Calu3 (cell line): Measurements from ENCODE around the gene TNIK. TPM values are rescaled to one million over a fixed set of nuclear protein-coding genes. Genes with fewer than 3 reads are reported as not detected.

ENCODE experiments used
- BruUV-seq: library from RNA; stranded (reverse); fragments of 400-500 nt; replicated peaks from 2 replicates; lab custom pipeline; 2021; lab: Mats Ljungman, UMichigan
- CTCF ChIA-PET: fragments of 300-600 bp; sonication (Branson Sonifier 250); formaldehyde crosslinking; loops from one replicate; lab custom pipeline; 2022; ENCODE audit warnings: antibody characterized with exemption; lab: Charles Lee
- DNase-seq: peaks from one replicate; pipeline ENCODE4 v3.0.0; 2022
- H3K27ac Mint-ChIP-seq: one replicate; pipeline ENCODE4 v1.8.0; 2022; ENCODE audit warnings: mixed read lengths; ENCODE audit not compliant: unreplicated experiment
- H3K27me3 Mint-ChIP-seq: one replicate; pipeline ENCODE4 v1.8.0; 2022; ENCODE audit warnings: mixed read lengths; ENCODE audit not compliant: unreplicated experiment
- H3K36me3 Mint-ChIP-seq: one replicate; pipeline ENCODE4 v1.8.0; 2022; ENCODE audit warnings: mild to moderate bottlenecking, moderate library complexity, mixed read lengths; ENCODE audit not compliant: insufficient read depth, unreplicated experiment
- H3K4me1 Mint-ChIP-seq: one replicate; pipeline ENCODE4 v1.8.0; 2022; ENCODE audit warnings: mild to moderate bottlenecking, low read depth, mixed read lengths; ENCODE audit not compliant: unreplicated experiment
- H3K4me3 Mint-ChIP-seq: one replicate; pipeline ENCODE4 v1.8.0; 2022; ENCODE audit warnings: mild to moderate bottlenecking, low read depth, moderate library complexity, mixed read lengths; ENCODE audit not compliant: unreplicated experiment
- H3K9me3 Mint-ChIP-seq: one replicate; pipeline ENCODE4 v1.8.0; 2022; ENCODE audit warnings: low read depth, mixed read lengths; ENCODE audit not compliant: unreplicated experiment
- intact Hi-C: fragments of 100-400 bp; cut with micrococcal nuclease; formaldehyde crosslinking; loops from one replicate; pipeline ENCODE4 v1.10.0; 2022; ENCODE audit not compliant: unreplicated experiment
- total RNA-seq: library from RNA; stranded (reverse); gene quantifications from 2 replicates; pipeline ENCODE4 v1.2.3, GENCODE V29; 2022
- TF ChIP-seq, protein P1 (sequence below): fragments of 200-600 bp; IDR thresholded peaks from one replicate; pipeline ENCODE4 v1.8.0; 2022; ENCODE audit warnings: antibody characterized with exemption; ENCODE audit not compliant: unreplicated experiment

Gene TNIK
- total RNA-seq, 1 experiment from 2014 or later: 19.7 TPM

- TF ChIP-seq, protein P1, sequence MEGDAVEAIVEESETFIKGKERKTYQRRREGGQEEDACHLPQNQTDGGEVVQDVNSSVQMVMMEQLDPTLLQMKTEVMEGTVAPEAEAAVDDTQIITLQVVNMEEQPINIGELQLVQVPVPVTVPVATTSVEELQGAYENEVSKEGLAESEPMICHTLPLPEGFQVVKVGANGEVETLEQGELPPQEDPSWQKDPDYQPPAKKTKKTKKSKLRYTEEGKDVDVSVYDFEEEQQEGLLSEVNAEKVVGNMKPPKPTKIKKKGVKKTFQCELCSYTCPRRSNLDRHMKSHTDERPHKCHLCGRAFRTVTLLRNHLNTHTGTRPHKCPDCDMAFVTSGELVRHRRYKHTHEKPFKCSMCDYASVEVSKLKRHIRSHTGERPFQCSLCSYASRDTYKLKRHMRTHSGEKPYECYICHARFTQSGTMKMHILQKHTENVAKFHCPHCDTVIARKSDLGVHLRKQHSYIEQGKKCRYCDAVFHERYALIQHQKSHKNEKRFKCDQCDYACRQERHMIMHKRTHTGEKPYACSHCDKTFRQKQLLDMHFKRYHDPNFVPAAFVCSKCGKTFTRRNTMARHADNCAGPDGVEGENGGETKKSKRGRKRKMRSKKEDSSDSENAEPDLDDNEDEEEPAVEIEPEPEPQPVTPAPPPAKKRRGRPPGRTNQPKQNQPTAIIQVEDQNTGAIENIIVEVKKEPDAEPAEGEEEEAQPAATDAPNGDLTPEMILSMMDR: no peak
- Mint-ChIP-seq H3K27me3 (no peaks in the 10 kb centered on the region), H3K27ac (no peak overlapping the region), H3K36me3 (no peaks in the 10 kb centered on the region), H3K4me1 (no peaks in the 10 kb centered on the region), H3K9me3 (no peaks in the 10 kb centered on the region), H3K4me3 (no peak overlapping the region)
- CTCF ChIA-PET: no interaction called here
- DNase-seq: no peak
- BruUV-seq: no TSS peak
- intact Hi-C loops: no loop called here
Measured at GRCh38 chr3:171432548-171432947, 27.7 kb downstream of the TNIK start.

DNA sequence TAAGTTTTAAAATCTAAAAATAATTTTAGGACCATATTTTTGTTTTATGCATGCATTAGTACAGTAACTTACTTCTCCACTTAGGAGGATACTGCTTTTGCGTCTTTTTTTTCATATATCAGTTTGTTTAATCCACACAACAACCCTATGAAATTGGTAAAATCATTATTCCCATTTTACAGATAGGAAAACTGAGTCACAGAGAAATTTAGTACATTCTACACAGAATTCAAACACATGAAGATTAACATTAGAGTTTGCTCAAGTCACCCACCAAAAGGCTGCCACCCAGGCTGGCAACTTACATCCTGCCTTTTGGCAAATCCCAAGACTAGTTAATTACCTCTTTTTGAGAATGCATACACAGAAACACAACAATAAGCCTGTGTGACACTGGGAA lies 28.7 kb downstream of the TNIK start:
- TF ChIP-seq, protein P1: no peak
- H3K27me3 Mint-ChIP-seq: no peaks in the 10 kb centered on the region
- DNase-seq: no peak
- intact Hi-C loops: no loop called here
- no peaks in the 10 kb centered on the region for H3K36me3 Mint-ChIP-seq
- no TSS peak for BruUV-seq
- H3K4me1 Mint-ChIP-seq: no peaks in the 10 kb centered on the region
- H3K27ac Mint-ChIP-seq: no peak overlapping the region
- CTCF ChIA-PET: no interaction called here
- no peaks in the 10 kb centered on the region for H3K9me3 Mint-ChIP-seq
- H3K4me3 Mint-ChIP-seq: no peak overlapping the region

- CTCF ChIA-PET: interaction anchor here (0.6 to 0.7 kb wide), 5 partner anchors 9 to 537 kb away, joined by 3 to 8 read pairs (median 4); no protein-coding TSS in a partner anchor
- intact Hi-C loops: no loop called here
- no peak overlapping the region for H3K4me3 Mint-ChIP-seq
- no peak for DNase-seq
- TF ChIP-seq, protein P1: no peak
- no peaks in the 10 kb centered on the region for H3K27me3 Mint-ChIP-seq
- H3K4me1 Mint-ChIP-seq: no peaks in the 10 kb centered on the region
- no peaks in the 10 kb centered on the region for H3K36me3 Mint-ChIP-seq
- no peak overlapping the region for H3K27ac Mint-ChIP-seq
- no TSS peak for BruUV-seq
- H3K9me3 Mint-ChIP-seq: no peaks in the 10 kb centered on the region
Measured at GRCh38 chr3:171430530-171430929, 29.7 kb downstream of the TNIK start.

GRCh38 chr3:171429635-171430034 lies 30.6 kb downstream of the TNIK start:
- Mint-ChIP-seq H3K27me3 (no peaks in the 10 kb centered on the region), H3K4me1 (no peaks in the 10 kb centered on the region), H3K9me3 (no peaks in the 10 kb centered on the region), H3K4me3 (no peak overlapping the region), H3K36me3 (no peaks in the 10 kb centered on the region), H3K27ac (no peak overlapping the region)
- CTCF ChIA-PET: interaction anchor here (1.5 kb wide), 2 partner anchors 10 to 17 kb away, joined by 4 to 7 read pairs; no protein-coding TSS in a partner anchor
- no peak for DNase-seq
- TF ChIP-seq, protein P1: no peak
- BruUV-seq: no TSS peak
- intact Hi-C loops: no loop called here
